ENCODE data around the gene TSPAN5. TPM values are rescaled to one million over a fixed set of nuclear protein-coding genes. Genes with fewer than 3 reads are reported as not detected.
A peak's percentile ranks its signal among the peaks of the same experiment; 100 is the strongest.

Gene TSPAN5
- total and polyA plus RNA-seq, 8 donors = 1.6 to 90.2 (median 8.5) TPM

DNA sequence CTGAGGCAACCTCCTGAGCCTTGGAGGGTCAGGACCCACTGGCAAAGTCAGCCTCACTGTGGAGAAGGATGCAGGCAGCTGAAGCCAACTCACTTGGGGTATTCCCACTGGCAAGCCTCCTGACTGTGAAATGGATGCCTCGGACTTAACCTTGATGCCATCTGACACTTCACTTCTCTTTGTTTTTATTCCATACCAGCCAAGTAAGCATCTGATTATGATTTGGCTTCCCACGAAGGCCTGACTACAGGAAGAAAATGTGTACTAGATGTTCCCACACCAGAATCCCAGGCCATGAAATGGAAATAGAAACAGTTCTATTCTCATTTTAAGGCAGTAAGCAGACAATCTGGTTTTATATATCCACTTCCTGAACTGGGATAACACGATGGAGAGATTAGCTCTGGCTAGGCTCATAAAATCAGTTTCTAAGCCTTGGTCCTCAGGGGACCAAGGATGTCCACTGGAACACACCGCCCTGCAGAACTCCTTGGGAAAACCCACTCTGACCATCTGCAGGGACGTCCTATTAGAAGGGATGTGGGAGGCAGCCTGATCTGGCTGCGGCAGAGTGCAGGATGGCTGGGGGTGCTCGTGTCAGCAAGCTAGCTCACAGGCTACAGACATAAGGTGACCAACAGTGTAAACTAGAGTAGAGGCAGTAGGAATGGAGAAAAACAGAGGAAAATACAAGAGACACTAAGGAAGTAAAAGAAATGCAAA lies 89.3 kb downstream of the TSPAN5 start:
- peak overlapping the region in 1 of 5 donors; percentile 65 for H3K27ac ChIP-seq
- no peaks in the 10 kb centered on the region for H3K9me3 ChIP-seq
- H3K36me3 ChIP-seq = no peaks in the 10 kb centered on the region
- 54 to 72% (median 64%) methylated on average over 7 of the region's 7 CpGs for WGBS, 5 donors
- H3K4me3 ChIP-seq = no peak overlapping the region
- DNase-seq = no peak
- intact Hi-C loops (cut with DNase I; ENCODE audit: low total_unique reads) = no loop called here
- peaks cover 0 to 56% (median 4%) of the 10 kb centered on the region in 4 donors for H3K4me1 ChIP-seq
- TF ChIP-seq POLR2A (IDR thresholded peaks at IDR 0.05) (no peak), EP300 (IDR thresholded peaks at IDR 0.05) (no peak), POLR2AphosphoS5 (IDR thresholded peaks at IDR 0.05) (no peak)
- TF ChIP-seq, protein P1, sequence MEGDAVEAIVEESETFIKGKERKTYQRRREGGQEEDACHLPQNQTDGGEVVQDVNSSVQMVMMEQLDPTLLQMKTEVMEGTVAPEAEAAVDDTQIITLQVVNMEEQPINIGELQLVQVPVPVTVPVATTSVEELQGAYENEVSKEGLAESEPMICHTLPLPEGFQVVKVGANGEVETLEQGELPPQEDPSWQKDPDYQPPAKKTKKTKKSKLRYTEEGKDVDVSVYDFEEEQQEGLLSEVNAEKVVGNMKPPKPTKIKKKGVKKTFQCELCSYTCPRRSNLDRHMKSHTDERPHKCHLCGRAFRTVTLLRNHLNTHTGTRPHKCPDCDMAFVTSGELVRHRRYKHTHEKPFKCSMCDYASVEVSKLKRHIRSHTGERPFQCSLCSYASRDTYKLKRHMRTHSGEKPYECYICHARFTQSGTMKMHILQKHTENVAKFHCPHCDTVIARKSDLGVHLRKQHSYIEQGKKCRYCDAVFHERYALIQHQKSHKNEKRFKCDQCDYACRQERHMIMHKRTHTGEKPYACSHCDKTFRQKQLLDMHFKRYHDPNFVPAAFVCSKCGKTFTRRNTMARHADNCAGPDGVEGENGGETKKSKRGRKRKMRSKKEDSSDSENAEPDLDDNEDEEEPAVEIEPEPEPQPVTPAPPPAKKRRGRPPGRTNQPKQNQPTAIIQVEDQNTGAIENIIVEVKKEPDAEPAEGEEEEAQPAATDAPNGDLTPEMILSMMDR (IDR thresholded peaks at IDR 0.05) = no peak
- H3K27me3 ChIP-seq = no peaks in the 10 kb centered on the region

DNA sequence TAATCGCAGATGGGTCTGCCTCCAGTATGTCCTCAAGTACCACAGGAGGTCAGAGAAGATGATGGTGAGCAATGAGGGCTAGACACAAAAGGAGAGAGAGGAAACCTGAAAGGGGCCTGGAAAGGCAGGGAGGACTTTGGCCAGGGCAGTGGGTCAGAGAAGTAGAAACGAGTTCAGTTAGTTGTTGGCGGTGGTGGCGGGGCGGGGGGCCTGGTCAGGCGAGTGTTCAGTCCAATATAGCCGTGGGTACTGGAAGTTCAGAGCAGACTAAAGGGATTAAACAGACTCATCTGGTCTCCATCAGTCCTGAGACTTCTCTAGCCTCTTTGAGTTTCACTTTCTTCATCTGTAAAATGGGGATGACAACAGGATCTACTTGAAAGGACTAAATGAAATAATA lies 90.8 kb downstream of the TSPAN5 start:
- Histone ChIP-seq H3K4me3 (no peak overlapping the region), H3K9me3 (no peaks in the 10 kb centered on the region), H3K4me1 (peaks cover 0 to 44% (median 4%) of the 10 kb centered on the region in 4 donors), H3K27me3 (no peaks in the 10 kb centered on the region), H3K36me3 (no peaks in the 10 kb centered on the region), H3K27ac (peak overlapping the region in 1 of 5 donors; percentile 65)
- no peak for TF ChIP-seq POLR2A (IDR thresholded peaks at IDR 0.05)
- TF ChIP-seq, protein P1 (IDR thresholded peaks at IDR 0.05) = no peak
- no peak for TF ChIP-seq EP300 (IDR thresholded peaks at IDR 0.05)
- no peak for TF ChIP-seq POLR2AphosphoS5 (IDR thresholded peaks at IDR 0.05)
- DNase-seq = no peak
- intact Hi-C loops (cut with DNase I; ENCODE audit: low total_unique reads) = no loop called here
- WGBS, 5 donors = 88 to 97% (median 94%) methylated on average over 6 to 7 of the region's 7 CpGs

DNA sequence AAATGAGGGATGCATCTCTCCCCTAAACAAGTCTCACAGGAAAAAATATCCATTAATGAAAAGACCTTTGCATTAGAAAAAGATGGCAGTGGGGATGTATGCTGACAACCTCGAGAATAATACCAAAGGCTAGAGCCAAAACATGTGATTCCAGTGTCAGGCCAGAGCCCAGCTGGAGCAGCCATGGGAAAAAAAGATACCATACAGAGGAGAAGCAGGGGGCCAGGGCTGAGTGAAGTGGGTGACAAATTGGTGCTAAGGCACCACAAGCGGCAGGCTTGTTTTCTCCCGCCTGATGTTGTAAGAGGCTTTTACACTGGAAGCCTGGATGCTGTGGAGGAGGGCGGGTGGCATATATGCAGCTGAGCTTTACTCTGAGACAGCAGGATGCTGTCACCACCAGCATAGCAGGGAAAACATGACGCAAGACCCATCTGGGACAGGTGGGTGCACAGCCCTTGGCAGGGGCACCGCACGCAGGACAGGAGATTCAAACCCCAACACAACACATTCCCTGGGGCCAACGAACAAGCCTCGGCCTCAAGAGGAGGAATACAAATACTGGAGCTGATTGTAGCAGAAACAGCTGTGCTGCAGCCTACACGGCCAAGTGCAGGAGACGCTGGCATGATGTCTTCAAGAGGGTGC lies 91.9 kb downstream of the TSPAN5 start:
- TF ChIP-seq POLR2AphosphoS5 (IDR thresholded peaks at IDR 0.05) (peak in 1 of 3 donors; percentile 3), EP300 (IDR thresholded peaks at IDR 0.05) (no peak), POLR2A (IDR thresholded peaks at IDR 0.05) (no peak)
- TF ChIP-seq, protein P1 (IDR thresholded peaks at IDR 0.05) = no peak
- Histone ChIP-seq H3K4me1 (peaks cover 0 to 38% (median 4%) of the 10 kb centered on the region in 4 donors), H3K9me3 (no peaks in the 10 kb centered on the region), H3K27ac (peak overlapping the region in 2 of 5 donors; percentile 5 to 65), H3K27me3 (no peaks in the 10 kb centered on the region), H3K36me3 (no peaks in the 10 kb centered on the region), H3K4me3 (no peak overlapping the region)
- DNase-seq = peak in 1 of 2 donors; percentile 71
- intact Hi-C loops (cut with DNase I; ENCODE audit: low total_unique reads) = no loop called here
- 59 to 88% (median 85%) methylated on average over 10 to 11 of the region's 11 CpGs for WGBS, 5 donors

DNA sequence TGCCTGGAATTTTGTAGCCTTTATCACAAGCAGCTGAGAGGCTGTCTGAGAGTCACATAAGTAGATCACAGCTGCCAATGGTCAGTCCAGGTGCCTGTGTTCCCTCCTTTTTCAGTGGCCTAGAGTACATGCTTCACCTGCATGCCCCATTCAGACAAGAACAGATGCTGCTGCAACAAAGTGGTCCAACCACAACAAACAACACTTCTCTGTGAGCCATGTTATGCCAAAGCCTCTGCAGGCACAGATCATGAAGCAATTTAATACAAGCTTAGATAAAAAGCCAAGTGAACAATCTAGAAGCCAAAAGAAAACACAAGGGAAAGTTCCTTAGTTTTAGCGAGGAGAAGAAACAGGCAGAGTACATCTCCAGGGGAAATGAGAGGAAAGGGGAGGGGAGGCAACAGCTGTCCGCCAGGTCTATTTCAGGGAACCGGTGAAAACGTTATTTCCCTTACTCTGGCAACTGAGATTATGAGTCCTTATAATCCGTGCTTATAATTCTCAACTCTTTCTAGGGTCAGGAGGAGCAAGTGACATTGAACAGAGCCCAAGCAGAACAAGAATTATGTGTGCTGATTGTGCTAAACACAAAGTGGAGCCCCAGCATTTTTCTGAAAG lies 92.6 kb downstream of the TSPAN5 start:
- intact Hi-C loops (cut with DNase I; ENCODE audit: low total_unique reads) = no loop called here
- no peaks in the 10 kb centered on the region for H3K36me3 ChIP-seq
- peak overlapping the region in 2 of 5 donors; percentile 5 to 65 for H3K27ac ChIP-seq
- peaks cover 0 to 2% (median 0%) of the 10 kb centered on the region in 4 donors for H3K9me3 ChIP-seq
- peaks cover 0 to 38% (median 4%) of the 10 kb centered on the region in 4 donors for H3K4me1 ChIP-seq
- 44 to 70% (median 65%) methylated on average over 5 of the region's 5 CpGs for WGBS, 5 donors
- TF ChIP-seq, protein P1 (IDR thresholded peaks at IDR 0.05) = no peak
- TF ChIP-seq EP300 (IDR thresholded peaks at IDR 0.05) = no peak
- TF ChIP-seq POLR2AphosphoS5 (IDR thresholded peaks at IDR 0.05) = no peak
- TF ChIP-seq POLR2A (IDR thresholded peaks at IDR 0.05) = no peak
- H3K27me3 ChIP-seq = no peaks in the 10 kb centered on the region
- H3K4me3 ChIP-seq = no peak overlapping the region
- peak in 1 of 2 donors; percentile 69 for DNase-seq

All from stomach (tissue), 9 donors.